Endothelial cell of coronary artery (primary cell): ENCODE measurements around the gene RABAC1. TPM values are rescaled to one million over a fixed set of nuclear protein-coding genes. Genes with fewer than 3 reads are reported as not detected.

Experiments used
- total RNA-seq: library from RNA; depleted of rRNA; stranded (reverse); fragments of >200 nt; gene quantifications from 2 replicates; pipeline ENCODE4 v1.2.3, GENCODE V29; 2014

Gene RABAC1
- total RNA-seq: 189 and 201 TPM in 2 replicates

GRCh38 chr19:41959056-41960053 is at the start of gene RABAC1:
Gene RABAC1 (minus strand): TSS chr19:41959321. CDS start chr19:41959292, 29 bp downstream.

DNA sequence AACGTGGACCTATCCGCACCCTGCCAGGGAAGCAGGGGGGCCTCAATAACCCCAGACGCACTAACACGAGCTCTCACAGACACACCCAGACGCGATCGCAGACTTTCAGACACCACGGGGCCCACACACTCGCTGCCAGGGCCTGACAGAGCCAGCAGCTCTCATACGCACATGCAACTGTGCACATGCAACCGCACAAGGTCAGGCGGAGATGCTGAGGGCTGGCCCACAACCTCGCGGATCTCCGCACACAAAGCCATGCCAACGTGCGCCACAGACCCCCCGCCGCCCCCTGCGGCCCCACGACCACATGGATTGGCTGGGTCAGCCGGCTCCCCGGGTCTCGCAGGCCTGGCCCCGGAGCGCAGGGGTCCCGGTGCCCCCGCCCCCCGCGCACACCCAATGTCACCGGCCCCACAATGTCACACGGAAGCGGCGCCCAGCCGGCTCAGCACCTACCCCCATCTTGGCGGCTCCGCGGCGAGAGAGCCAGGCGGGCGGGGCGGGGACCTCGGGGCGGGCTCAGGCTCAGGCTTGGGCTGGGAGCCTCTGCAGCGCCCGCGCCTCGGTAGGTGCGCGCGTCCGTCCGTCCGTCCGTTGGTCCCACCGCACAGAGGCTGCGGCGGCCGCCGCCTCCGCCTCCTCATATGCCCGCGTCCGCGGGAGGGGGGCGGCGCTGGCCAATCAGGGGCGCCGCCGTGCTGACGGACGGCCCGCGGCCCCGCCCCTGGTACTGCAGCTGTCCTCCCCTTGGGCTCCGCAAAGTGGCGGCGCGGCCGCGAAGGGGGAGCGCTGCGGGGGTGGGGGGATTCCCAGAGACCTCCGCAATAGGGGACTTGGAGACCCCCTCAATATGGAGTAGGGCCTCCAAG is 34.7 kb upstream of the RABAC1 start, which contains the start of gene ATP1A3:
ATP1A3 (minus strand) TSS at position 619 of the 872 bp plus-strand sequence; CDS start at position 465, 154 bp downstream.

GRCh38 chr19:41928221-41928683 is 30.9 kb downstream of the RABAC1 start, which contains the start of gene ERFL:
Gene ERFL (minus strand): TSS chr19:41928449. CDS start chr19:41912919, 15,530 bp downstream.

Other genes starting within 250 kb of the RABAC1 start
- gene CEACAM6, start 203.8 kb downstream of the RABAC1 start, total RNA-seq: not detected in 2 replicates
- gene CEACAM3, start 162.7 kb downstream of the RABAC1 start, total RNA-seq: not detected in 2 replicates
- not detected in 2 replicates for gene LYPD4, start 114.6 kb downstream of the RABAC1 start, total RNA-seq
- gene DMRTC2, start 114.3 kb downstream of the RABAC1 start, total RNA-seq: not detected in 2 replicates
- 2,258 and 2,371 TPM in 2 replicates for gene RPS19, start 99.1 kb downstream of the RABAC1 start, total RNA-seq
- 0.09 TPM in 2 replicates for gene CD79A, start 82.0 kb downstream of the RABAC1 start, total RNA-seq
- gene ARHGEF1, start 76.1 kb downstream of the RABAC1 start, total RNA-seq: 41.0 and 45.1 TPM in 2 replicates
- gene ERFL, start 30.9 kb downstream of the RABAC1 start, total RNA-seq: under 0.01 TPM in 1 of 2 replicates, not detected in the other
- under 0.01 TPM in 1 of 2 replicates, not detected in the other for gene ATP1A3, start 34.9 kb upstream of the RABAC1 start, total RNA-seq
- 0.09 and 0.18 TPM in 2 replicates for gene GRIK5, start 110.9 kb upstream of the RABAC1 start, total RNA-seq
- gene ZNF574, start 116.8 kb upstream of the RABAC1 start, total RNA-seq: 9.9 and 10.3 TPM in 2 replicates
- 0.19 and 0.27 TPM in 2 replicates for gene POU2F2, start 173.1 kb upstream of the RABAC1 start, total RNA-seq